Panc1 (cell line): ENCODE data around the gene GREB1L. TPM values are rescaled to one million over a fixed set of nuclear protein-coding genes. Genes with fewer than 3 reads are reported as not detected.

ENCODE experiments used
- ATAC-seq: fragments of 200-7000 bp; cut with Tn5 transposase; 2 replicates; pipeline ENCODE4 v1.9.1; 2020; ENCODE audit warnings: mild to moderate bottlenecking, moderate library complexity
- BruUV-seq: library from RNA; stranded (reverse); fragments of 400-500 nt; replicated peaks from 2 replicates; lab custom pipeline; 2021; lab: Mats Ljungman, UMichigan
- CTCF ChIA-PET: fragments of 300-600 bp; sonication (Branson Sonifier 250); formaldehyde crosslinking; loops from one replicate; lab custom pipeline; 2022; ENCODE audit warnings: antibody characterized with exemption; lab: Charles Lee
- POLR2A ChIA-PET: fragments of 300-600 bp; sonication (Branson Sonifier 250); formaldehyde crosslinking; loops from one replicate; lab custom pipeline; 2022; ENCODE audit warnings: antibody characterized with exemption; lab: Charles Lee
- DNase-seq: peaks from one replicate; pipeline ENCODE4 v3.0.0-alpha.2; 2010; ENCODE audit warnings: low read depth, low spot score
- H3K27ac ChIP-seq: 2 replicates; pipeline ENCODE4 v1.5.1; 2011; ENCODE audit warnings: mild to moderate bottlenecking, low read length, inconsistent platforms
- H3K27me3 ChIP-seq: fragments of 200-500 bp; sonication (Bioruptor generic); 2 replicates; pipeline ENCODE4 v1.6.0; 2014; ENCODE audit warnings: low read length, inconsistent platforms; ENCODE audit not compliant: control insufficient read depth, insufficient read depth
- H3K36me3 ChIP-seq: fragments of 200-500 bp; sonication (Bioruptor generic); 2 replicates; pipeline ENCODE4 v1.5.1; 2014; ENCODE audit warnings: inconsistent platforms, mild to moderate bottlenecking, low read length, moderate library complexity; ENCODE audit not compliant: control insufficient read depth, insufficient read depth
- H3K4me1 ChIP-seq: 2 replicates; pipeline ENCODE4 v1.5.1; 2011; ENCODE audit warnings: inconsistent platforms, mild to moderate bottlenecking, low read length, moderate library complexity; ENCODE audit not compliant: control insufficient read depth, insufficient read depth
- H3K4me3 ChIP-seq, 2 experiments: 2 replicates each; pipeline ENCODE4 v1.5.1; 2011 to 2012; ENCODE audit warnings: low read depth in 2 of 2, low read length in 2 of 2, mild to moderate bottlenecking in 2 of 2, inconsistent platforms in 1 of 2, moderate library complexity in 1 of 2
- H3K9me3 ChIP-seq: fragments of 200-500 bp; sonication (Bioruptor generic); 2 replicates; pipeline ENCODE4 v1.5.1; 2014; ENCODE audit warnings: low read depth, mild to moderate bottlenecking, inconsistent platforms, low read length, moderate library complexity; ENCODE audit not compliant: control insufficient read depth, insufficient read depth
- CTCF ChIP-seq: fragments of 450-650 bp; IDR thresholded peaks from 2 replicates; pipeline ENCODE4 v1.5.1; 2017; ENCODE audit warnings: mild to moderate bottlenecking
- POLR2AphosphoS5 ChIP-seq: IDR thresholded peaks from 2 replicates; pipeline ENCODE4 v1.6.1; 2012; ENCODE audit warnings: mild to moderate bottlenecking, low read depth, low read length, moderate library complexity
- REST ChIP-seq, 2 experiments: IDR thresholded peaks; 2 replicates each; pipeline ENCODE4 v1.6.1; 2011 to 2012; ENCODE audit warnings: low read depth in 2 of 2, control low read depth in 1 of 2, low read length in 1 of 2, mild to moderate bottlenecking in 1 of 2, moderate library complexity in 1 of 2; ENCODE audit not compliant: insufficient read depth in 1 of 2
- SIN3A ChIP-seq: IDR thresholded peaks from 2 replicates; pipeline ENCODE4 v1.6.1; 2012; ENCODE audit warnings: low read depth, mild to moderate bottlenecking, low read length, moderate library complexity, borderline replicate concordance; ENCODE audit not compliant: insufficient read depth
- TCF7L2 ChIP-seq: IDR thresholded peaks from 2 replicates; pipeline ENCODE4 v1.6.1; 2011; ENCODE audit warnings: mild to moderate bottlenecking, low read depth, low read length, inconsistent platforms
- in situ Hi-C: cut with HindIII; loops from 2 replicates; pipeline ENCODE4 v1.10.0; 2016; ENCODE audit warnings: low sequenced_read_pairs, low pct_unique_long_range_greater_than_20kb
- intact Hi-C: fragments of 100-400 bp; cut with micrococcal nuclease; formaldehyde crosslinking; loops from one replicate; pipeline ENCODE4 v1.10.0; 2022; ENCODE audit not compliant: unreplicated experiment
- total RNA-seq: library from RNA; stranded (reverse); gene quantifications from one replicate; pipeline ENCODE4 v1.2.1, GENCODE V29; 2021; ENCODE audit not compliant: unreplicated experiment

Gene GREB1L
- total RNA-seq, 1 experiment from 2014 or later, result 11.0 TPM

- Histone ChIP-seq H3K4me1 (no peaks in the 10 kb centered on the region), H3K27ac (no peak overlapping the region), H3K36me3 (no peaks in the 10 kb centered on the region), H3K4me3 (no peak overlapping the region), H3K27me3 (no peaks in the 10 kb centered on the region), H3K9me3 (no peaks in the 10 kb centered on the region)
- intact Hi-C loops, result no loop called here
- DNase-seq, result no peak
- BruUV-seq, result no TSS peak
- ATAC-seq, result no peak
- ChIA-PET CTCF (no interaction called here), POLR2A (interaction anchor here (0.6 kb wide), 1 partner anchor 249 kb away, joined by 6 read pairs; no protein-coding TSS in a partner anchor)
- TF ChIP-seq CTCF, result no peak
- no peak for TF ChIP-seq TCF7L2
- TF ChIP-seq POLR2AphosphoS5, result no peak
- TF ChIP-seq SIN3A, result no peak
- TF ChIP-seq REST (IDR thresholded peaks at IDR 0.05; ENCODE audit: insufficient read depth in 1 of 2, low read depth in 2 of 2, low read length in 1 of 2), result no peak
- in situ Hi-C loops, result no loop called here
Observed at GRCh38 chr18:21441670-21442069, 199.6 kb downstream of the GREB1L start.

GRCh38 chr18:21443776-21444464 lies 201.9 kb downstream of the GREB1L start:
- Histone ChIP-seq H3K9me3 (no peaks in the 10 kb centered on the region), H3K27ac (no peak overlapping the region), H3K4me1 (no peaks in the 10 kb centered on the region), H3K27me3 (no peaks in the 10 kb centered on the region), H3K36me3 (no peaks in the 10 kb centered on the region), H3K4me3 (no peak overlapping the region)
- CTCF ChIA-PET, result interaction anchor here (0.6 kb wide), 1 partner anchor 249 kb away, joined by 3 read pairs; no protein-coding TSS in a partner anchor
- DNase-seq (no peak), ATAC-seq (no peak)
- intact Hi-C loops, result loop anchor here (2.0 kb wide), 1 partner anchor 249 kb away; no protein-coding TSS in a partner anchor
- in situ Hi-C loops, result no loop called here
- no TSS peak for BruUV-seq
- POLR2A ChIA-PET, result no interaction called here
- no peak for TF ChIP-seq REST (IDR thresholded peaks at IDR 0.05; ENCODE audit: insufficient read depth in 1 of 2, low read depth in 2 of 2, low read length in 1 of 2)
- TF ChIP-seq POLR2AphosphoS5, result no peak
- TF ChIP-seq TCF7L2, result no peak
- no peak for TF ChIP-seq CTCF
